ENCODE measurements around the gene TTL. TPM values are rescaled to one million over a fixed set of nuclear protein-coding genes. Genes with fewer than 3 reads are reported as not detected.
A peak's percentile ranks its signal among the peaks of the same experiment; 100 is the strongest.
"Not testable (repeated sequence)": the region's sequence is repeated elsewhere in the genome, so short reads cannot be mapped to it uniquely, and the experiment has no call there.

Gene TTL
- total and polyA plus RNA-seq, 4 donors, result 3.6 to 9.5 (median 7.1) TPM

DNA sequence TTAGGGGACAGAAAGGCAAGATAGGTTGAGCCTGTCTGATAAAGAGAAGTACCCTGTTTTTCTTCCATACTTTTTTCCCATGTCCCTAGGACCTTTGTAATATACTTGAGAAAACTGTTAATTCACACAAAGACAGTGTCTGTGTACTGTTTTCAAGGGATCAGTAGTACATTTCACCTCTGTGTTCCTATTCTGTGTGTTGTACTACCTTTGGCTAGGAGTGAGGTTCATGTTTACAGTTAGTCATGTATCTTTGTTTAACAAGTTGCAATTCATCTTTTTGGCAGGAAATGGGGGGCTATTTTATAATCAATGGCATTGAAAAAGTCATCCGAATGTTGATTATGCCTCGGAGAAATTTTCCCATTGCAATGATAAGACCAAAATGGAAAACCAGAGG, 67.0 kb downstream of the TTL start:
- no peak overlapping the region for H3K9ac ChIP-seq (ENCODE audit: low read depth in 1 of 2, low read length in 2 of 2)
- TF ChIP-seq SP1 (IDR thresholded peaks at IDR 0.05) (no peak), FOXA2 (IDR thresholded peaks at IDR 0.05) (peak; percentile 28), HNF4A (conservative IDR thresholded peaks at IDR 0.05) (peak; percentile 43 to 66), RXRA (IDR thresholded peaks at IDR 0.05) (peak in 1 of 2 donors; percentile 26)
- TF ChIP-seq, protein P1, sequence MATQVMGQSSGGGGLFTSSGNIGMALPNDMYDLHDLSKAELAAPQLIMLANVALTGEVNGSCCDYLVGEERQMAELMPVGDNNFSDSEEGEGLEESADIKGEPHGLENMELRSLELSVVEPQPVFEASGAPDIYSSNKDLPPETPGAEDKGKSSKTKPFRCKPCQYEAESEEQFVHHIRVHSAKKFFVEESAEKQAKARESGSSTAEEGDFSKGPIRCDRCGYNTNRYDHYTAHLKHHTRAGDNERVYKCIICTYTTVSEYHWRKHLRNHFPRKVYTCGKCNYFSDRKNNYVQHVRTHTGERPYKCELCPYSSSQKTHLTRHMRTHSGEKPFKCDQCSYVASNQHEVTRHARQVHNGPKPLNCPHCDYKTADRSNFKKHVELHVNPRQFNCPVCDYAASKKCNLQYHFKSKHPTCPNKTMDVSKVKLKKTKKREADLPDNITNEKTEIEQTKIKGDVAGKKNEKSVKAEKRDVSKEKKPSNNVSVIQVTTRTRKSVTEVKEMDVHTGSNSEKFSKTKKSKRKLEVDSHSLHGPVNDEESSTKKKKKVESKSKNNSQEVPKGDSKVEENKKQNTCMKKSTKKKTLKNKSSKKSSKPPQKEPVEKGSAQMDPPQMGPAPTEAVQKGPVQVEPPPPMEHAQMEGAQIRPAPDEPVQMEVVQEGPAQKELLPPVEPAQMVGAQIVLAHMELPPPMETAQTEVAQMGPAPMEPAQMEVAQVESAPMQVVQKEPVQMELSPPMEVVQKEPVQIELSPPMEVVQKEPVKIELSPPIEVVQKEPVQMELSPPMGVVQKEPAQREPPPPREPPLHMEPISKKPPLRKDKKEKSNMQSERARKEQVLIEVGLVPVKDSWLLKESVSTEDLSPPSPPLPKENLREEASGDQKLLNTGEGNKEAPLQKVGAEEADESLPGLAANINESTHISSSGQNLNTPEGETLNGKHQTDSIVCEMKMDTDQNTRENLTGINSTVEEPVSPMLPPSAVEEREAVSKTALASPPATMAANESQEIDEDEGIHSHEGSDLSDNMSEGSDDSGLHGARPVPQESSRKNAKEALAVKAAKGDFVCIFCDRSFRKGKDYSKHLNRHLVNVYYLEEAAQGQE (IDR thresholded peaks at IDR 0.05), result no peak
- no peak overlapping the region for H3K4me3 ChIP-seq (ENCODE audit: low read depth in 1 of 3, low read length in 3 of 3)
- peaks cover 10 to 50% (median 34%) of the 10 kb centered on the region in 4 donors for H3K36me3 ChIP-seq (ENCODE audit: control insufficient read depth in 4 of 4, insufficient read depth in 3 of 4, low read depth in 1 of 4, low read length in 3 of 4)
- WGBS, result 60% methylated on average over 2 of the region's 2 CpGs
- no peaks in the 10 kb centered on the region for H3K27me3 ChIP-seq (ENCODE audit: control insufficient read depth in 4 of 4, insufficient read depth in 4 of 4, low read length in 3 of 4)
- H3K4me1 ChIP-seq (ENCODE audit: control insufficient read depth in 4 of 4, insufficient read depth in 4 of 4, low read length in 3 of 4), result peaks cover 1 to 13% (median 6%) of the 10 kb centered on the region in 4 donors
- no peaks in the 10 kb centered on the region for H3K9me3 ChIP-seq (ENCODE audit: control insufficient read depth in 4 of 4, low read length in 3 of 4)
- H3K27ac ChIP-seq (ENCODE audit: low read depth in 1 of 2, low read length in 2 of 2), result no peak overlapping the region
- DNase-seq (ENCODE audit: low spot score), result no peak

DNA sequence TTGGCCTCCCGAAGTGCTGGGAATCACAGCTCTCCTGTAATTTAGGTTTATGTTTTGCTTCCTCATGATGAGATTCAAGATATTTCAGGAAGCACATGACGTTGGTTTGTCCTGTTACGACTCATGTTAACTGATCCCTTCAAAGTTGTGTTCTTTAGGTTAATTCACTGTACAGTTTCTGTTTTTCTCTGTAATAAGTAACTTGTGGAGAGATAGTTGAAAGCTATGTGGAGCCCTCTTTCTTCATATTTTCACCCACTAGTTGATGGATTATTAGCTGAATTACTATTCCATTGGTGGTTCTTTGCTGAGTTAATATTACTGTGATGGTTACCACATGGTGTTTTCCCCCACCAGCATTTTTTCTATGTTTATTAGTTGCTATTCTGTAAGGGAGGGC, 84.1 kb downstream of the TTL start:
- no peak for TF ChIP-seq FOXA1 (IDR thresholded peaks at IDR 0.05)
- TF ChIP-seq, protein P1 (IDR thresholded peaks at IDR 0.05), result no peak
- no peak for TF ChIP-seq FOXA2 (IDR thresholded peaks at IDR 0.05)
- no peak for TF ChIP-seq HNF4A (conservative IDR thresholded peaks at IDR 0.05)
- TF ChIP-seq, protein P2, sequence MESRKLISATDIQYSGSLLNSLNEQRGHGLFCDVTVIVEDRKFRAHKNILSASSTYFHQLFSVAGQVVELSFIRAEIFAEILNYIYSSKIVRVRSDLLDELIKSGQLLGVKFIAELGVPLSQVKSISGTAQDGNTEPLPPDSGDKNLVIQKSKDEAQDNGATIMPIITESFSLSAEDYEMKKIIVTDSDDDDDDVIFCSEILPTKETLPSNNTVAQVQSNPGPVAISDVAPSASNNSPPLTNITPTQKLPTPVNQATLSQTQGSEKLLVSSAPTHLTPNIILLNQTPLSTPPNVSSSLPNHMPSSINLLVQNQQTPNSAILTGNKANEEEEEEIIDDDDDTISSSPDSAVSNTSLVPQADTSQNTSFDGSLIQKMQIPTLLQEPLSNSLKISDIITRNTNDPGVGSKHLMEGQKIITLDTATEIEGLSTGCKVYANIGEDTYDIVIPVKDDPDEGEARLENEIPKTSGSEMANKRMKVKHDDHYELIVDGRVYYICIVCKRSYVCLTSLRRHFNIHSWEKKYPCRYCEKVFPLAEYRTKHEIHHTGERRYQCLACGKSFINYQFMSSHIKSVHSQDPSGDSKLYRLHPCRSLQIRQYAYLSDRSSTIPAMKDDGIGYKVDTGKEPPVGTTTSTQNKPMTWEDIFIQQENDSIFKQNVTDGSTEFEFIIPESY (IDR thresholded peaks at IDR 0.05), result no peak
- TF ChIP-seq YY1 (IDR thresholded peaks at IDR 0.05), result no peak
- no peak for TF ChIP-seq GABPA (IDR thresholded peaks at IDR 0.05 in 1 of 2, conservative IDR thresholded peaks at IDR 0.05 in 1 of 2)
- TF ChIP-seq NR2F2 (IDR thresholded peaks at IDR 0.05), result no peak
- TF ChIP-seq, protein P3, sequence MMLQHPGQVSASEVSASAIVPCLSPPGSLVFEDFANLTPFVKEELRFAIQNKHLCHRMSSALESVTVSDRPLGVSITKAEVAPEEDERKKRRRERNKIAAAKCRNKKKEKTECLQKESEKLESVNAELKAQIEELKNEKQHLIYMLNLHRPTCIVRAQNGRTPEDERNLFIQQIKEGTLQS (IDR thresholded peaks at IDR 0.05), result no peak
- TF ChIP-seq RXRA (IDR thresholded peaks at IDR 0.05), result no peak
- no peak for TF ChIP-seq RAD21 (IDR thresholded peaks at IDR 0.05)
- no peak for TF ChIP-seq SP1 (IDR thresholded peaks at IDR 0.05)
- TF ChIP-seq, protein P4, sequence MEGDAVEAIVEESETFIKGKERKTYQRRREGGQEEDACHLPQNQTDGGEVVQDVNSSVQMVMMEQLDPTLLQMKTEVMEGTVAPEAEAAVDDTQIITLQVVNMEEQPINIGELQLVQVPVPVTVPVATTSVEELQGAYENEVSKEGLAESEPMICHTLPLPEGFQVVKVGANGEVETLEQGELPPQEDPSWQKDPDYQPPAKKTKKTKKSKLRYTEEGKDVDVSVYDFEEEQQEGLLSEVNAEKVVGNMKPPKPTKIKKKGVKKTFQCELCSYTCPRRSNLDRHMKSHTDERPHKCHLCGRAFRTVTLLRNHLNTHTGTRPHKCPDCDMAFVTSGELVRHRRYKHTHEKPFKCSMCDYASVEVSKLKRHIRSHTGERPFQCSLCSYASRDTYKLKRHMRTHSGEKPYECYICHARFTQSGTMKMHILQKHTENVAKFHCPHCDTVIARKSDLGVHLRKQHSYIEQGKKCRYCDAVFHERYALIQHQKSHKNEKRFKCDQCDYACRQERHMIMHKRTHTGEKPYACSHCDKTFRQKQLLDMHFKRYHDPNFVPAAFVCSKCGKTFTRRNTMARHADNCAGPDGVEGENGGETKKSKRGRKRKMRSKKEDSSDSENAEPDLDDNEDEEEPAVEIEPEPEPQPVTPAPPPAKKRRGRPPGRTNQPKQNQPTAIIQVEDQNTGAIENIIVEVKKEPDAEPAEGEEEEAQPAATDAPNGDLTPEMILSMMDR (IDR thresholded peaks at IDR 0.05; ENCODE audit: low read depth, low read length, missing input control), result no peak
- TF ChIP-seq TAF1 (conservative IDR thresholded peaks at IDR 0.05), result no peak
- TF ChIP-seq HNF4G (IDR thresholded peaks at IDR 0.05), result no peak
- TF ChIP-seq, protein P5, sequence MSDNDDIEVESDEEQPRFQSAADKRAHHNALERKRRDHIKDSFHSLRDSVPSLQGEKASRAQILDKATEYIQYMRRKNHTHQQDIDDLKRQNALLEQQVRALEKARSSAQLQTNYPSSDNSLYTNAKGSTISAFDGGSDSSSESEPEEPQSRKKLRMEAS (IDR thresholded peaks at IDR 0.05), result no peak
- no peak for TF ChIP-seq JUND (IDR thresholded peaks at IDR 0.05)
- no peak for TF ChIP-seq EGR1 (IDR thresholded peaks at IDR 0.05; ENCODE audit: low read depth in 2 of 2)
- Histone ChIP-seq H3K36me3 (ENCODE audit: control insufficient read depth in 4 of 4, insufficient read depth in 3 of 4, low read depth in 1 of 4, low read length in 3 of 4) (peaks cover 16 to 69% (median 47%) of the 10 kb centered on the region in 4 donors), H3K27me3 (ENCODE audit: control insufficient read depth in 4 of 4, insufficient read depth in 4 of 4, low read length in 3 of 4) (no peaks in the 10 kb centered on the region), H3K9me3 (ENCODE audit: control insufficient read depth in 4 of 4, low read length in 3 of 4) (no peaks in the 10 kb centered on the region), H3K4me3 (ENCODE audit: low read depth in 1 of 3, low read length in 3 of 3) (no peak overlapping the region), H3K9ac (ENCODE audit: low read depth in 1 of 2, low read length in 2 of 2) (no peak overlapping the region), H3K27ac (ENCODE audit: low read depth in 1 of 2, low read length in 2 of 2) (no peak overlapping the region), H3K4me1 (ENCODE audit: control insufficient read depth in 4 of 4, insufficient read depth in 4 of 4, low read length in 3 of 4) (no peaks in the 10 kb centered on the region)
- DNase-seq (ENCODE audit: low spot score), result no peak
- 85% methylated on average over 3 of the region's 3 CpGs for WGBS

DNA sequence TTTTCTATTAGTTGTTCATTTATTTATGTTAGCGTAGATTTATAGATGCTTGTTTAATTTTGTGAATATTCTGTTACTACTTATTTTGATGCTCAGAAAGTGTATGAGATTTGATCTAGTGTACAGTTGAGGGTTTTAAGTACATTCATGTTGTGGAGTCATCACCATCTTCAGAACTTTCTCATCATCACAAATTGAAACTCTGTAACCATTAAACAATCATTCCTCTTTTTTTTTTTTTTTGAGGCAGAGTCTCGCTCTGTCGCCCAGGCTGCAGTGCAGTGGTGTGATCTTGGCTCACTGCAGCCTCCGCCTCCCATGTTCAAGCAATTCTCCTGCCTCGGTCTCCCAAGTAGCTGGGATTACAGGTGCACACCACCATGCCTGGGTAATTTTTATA, 84.6 kb downstream of the TTL start:
- not testable (repeated sequence) for DNase-seq (ENCODE audit: low spot score); H3K4me3 ChIP-seq (ENCODE audit: low read depth in 1 of 3, low read length in 3 of 3); H3K9me3 ChIP-seq (ENCODE audit: control insufficient read depth in 4 of 4, low read length in 3 of 4); H3K4me1 ChIP-seq (ENCODE audit: control insufficient read depth in 4 of 4, insufficient read depth in 4 of 4, low read length in 3 of 4); H3K9ac ChIP-seq (ENCODE audit: low read depth in 1 of 2, low read length in 2 of 2); H3K27me3 ChIP-seq (ENCODE audit: control insufficient read depth in 4 of 4, insufficient read depth in 4 of 4, low read length in 3 of 4); H3K27ac ChIP-seq (ENCODE audit: low read depth in 1 of 2, low read length in 2 of 2)
- H3K36me3 ChIP-seq (ENCODE audit: control insufficient read depth in 4 of 4, insufficient read depth in 3 of 4, low read depth in 1 of 4, low read length in 3 of 4), result peaks cover 19 to 69% (median 47%) of the 10 kb centered on the region in 4 donors
- WGBS, result 98% methylated on average over 5 of the region's 5 CpGs
